DMS 273 (cell line): Measurements from ENCODE around the gene AHRR.
"Not testable (repeated sequence)": the region's sequence is repeated elsewhere in the genome, so short reads cannot be mapped to it uniquely, and the experiment has no call there.

ENCODE experiments used
- DNase-seq: peaks from one replicate; lab custom pipeline; 2025; ENCODE audit not compliant: unreplicated experiment; lab: John Stamatoyannopoulos, UW

Gene AHRR

GRCh38 chr5:375921-376798, 54.6 kb downstream of the AHRR start:
- DNase-seq = no peak

- no peak for DNase-seq
These were observed 55.3 kb downstream of the AHRR start for GRCh38 chr5:376799-377325.

GRCh38 chr5:377326-377981, 55.9 kb downstream of the AHRR start:
- no peak for DNase-seq

- DNase-seq = no peak
These were observed 56.9 kb downstream of the AHRR start for GRCh38 chr5:378301-378891.

- DNase-seq = no peak
These were observed 57.6 kb downstream of the AHRR start for GRCh38 chr5:378976-379742.

GRCh38 chr5:380701-381309, 59.3 kb downstream of the AHRR start:
- no peak for DNase-seq

GRCh38 chr5:383066-383465, 61.6 kb downstream of the AHRR start:
- DNase-seq = no peak

GRCh38 chr5:383621-384020, 62.1 kb downstream of the AHRR start:
- DNase-seq = no peak

- DNase-seq = not testable (repeated sequence)
These were observed 63.1 kb downstream of the AHRR start for GRCh38 chr5:384576-384975.

- no peak for DNase-seq
These were observed 63.8 kb downstream of the AHRR start for GRCh38 chr5:385321-385720.

GRCh38 chr5:386432-387341, 65.2 kb downstream of the AHRR start:
- no peak for DNase-seq

GRCh38 chr5:387491-388265, 66.2 kb downstream of the AHRR start:
- no peak for DNase-seq

GRCh38 chr5:388266-389196, 67.0 kb downstream of the AHRR start:
- no peak for DNase-seq

GRCh38 chr5:389197-389821, 67.8 kb downstream of the AHRR start:
- DNase-seq = no peak

GRCh38 chr5:389891-390622, 68.5 kb downstream of the AHRR start:
- DNase-seq = no peak

GRCh38 chr5:390623-391491, 69.3 kb downstream of the AHRR start:
- no peak for DNase-seq
